NCI-H1436 treated with DMSO at 0.1 percent for 48 hours (cell line): ENCODE results near the gene CAVIN3.
"Not testable (repeated sequence)": the region's sequence is repeated elsewhere in the genome, so short reads cannot be mapped to it uniquely, and the experiment has no call there.

Experiments used
- DNase-seq: peaks from one replicate; lab custom pipeline; 2025; lab: John Stamatoyannopoulos, UW

CAVIN3 gene

DNA sequence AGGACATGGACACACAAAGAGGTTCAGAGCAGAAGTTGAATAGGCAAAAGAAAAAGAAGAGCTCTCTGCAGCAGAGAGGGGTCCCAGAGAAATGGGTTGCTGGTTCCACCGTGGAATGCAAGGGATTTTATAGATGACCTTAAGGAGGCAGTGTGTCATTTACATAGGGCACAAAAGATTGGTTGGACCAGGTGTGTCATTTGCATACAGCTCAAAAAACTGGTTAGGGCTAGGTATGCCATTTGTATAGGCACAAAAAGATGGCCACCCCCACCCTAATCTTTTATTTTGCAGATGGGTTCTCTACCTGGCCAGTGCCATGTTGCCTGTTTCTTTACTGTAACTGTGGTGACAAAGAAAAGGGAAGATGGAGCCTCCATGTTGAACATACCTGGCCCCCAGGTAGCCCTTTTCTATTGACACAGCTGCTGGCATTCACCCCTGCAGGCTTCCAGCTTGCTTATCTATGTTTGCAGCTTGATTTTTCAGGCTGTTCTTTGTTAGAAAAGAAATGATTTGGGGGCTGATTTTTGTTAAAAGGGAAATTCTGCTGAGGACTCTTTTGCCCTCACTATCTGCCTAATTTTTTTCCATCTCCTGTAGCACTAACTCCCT is 3.1 kb upstream of the CAVIN3 start:
- DNase-seq = no peak

GRCh38 chr11:6321961-6322362 is 1.7 kb upstream of the CAVIN3 start:
- no peak for DNase-seq

DNA sequence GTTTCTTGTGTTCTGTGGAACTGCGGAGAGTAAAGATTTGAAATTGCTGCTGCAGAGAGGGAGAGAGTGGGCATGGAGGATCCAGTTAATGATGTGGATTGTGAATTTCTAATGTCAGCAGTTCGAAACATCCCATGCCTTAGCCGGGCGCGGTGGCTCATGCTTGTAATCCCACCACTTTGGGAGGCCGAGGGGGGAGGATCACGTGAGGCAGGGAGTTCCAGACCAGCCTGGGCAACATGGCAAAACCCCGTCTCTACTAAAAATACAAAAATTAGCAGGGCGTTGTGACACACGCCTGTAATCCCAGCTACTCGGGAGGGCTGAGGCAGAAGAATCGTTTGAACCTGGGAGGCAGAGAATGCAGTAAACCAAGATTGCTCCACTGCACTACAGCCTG is 1.1 kb upstream of the CAVIN3 start:
- no peak for DNase-seq

DNA sequence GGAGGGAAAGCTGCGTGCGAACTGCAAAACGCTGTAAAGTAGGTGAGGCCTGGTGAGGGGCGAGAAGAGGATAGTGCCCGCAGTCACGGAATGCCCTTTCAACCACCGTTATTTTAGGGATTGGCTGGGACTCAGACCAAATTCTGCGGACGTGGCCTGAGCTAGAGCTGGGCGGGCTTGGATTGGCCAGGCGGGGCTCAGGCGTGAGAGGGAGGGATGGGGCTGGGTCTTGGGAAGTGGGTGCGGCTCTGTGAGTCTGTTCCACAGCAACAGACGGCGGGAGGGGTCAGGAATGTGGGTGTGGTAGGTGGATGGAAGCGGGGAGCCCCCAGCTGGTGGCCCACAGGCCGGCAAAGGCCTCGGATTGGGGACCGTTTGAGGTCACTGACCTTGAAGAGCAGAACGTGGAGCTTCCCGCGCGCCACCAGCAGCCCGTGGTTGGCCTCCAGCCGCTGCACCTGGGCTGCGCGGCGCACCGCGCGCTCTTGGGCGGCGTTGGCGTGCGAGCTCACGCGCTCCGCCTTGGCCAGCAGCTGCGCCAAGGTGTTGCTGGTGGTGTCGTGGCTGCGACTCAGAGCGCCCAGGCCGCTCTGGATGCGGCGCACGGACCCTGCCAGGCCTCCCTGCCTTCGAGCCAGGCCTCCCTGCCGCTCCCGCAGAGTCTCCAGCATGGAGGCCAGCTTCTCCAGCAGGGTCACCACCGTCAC is 444 bp downstream of the CAVIN3 start:
- no peak for DNase-seq

DNA sequence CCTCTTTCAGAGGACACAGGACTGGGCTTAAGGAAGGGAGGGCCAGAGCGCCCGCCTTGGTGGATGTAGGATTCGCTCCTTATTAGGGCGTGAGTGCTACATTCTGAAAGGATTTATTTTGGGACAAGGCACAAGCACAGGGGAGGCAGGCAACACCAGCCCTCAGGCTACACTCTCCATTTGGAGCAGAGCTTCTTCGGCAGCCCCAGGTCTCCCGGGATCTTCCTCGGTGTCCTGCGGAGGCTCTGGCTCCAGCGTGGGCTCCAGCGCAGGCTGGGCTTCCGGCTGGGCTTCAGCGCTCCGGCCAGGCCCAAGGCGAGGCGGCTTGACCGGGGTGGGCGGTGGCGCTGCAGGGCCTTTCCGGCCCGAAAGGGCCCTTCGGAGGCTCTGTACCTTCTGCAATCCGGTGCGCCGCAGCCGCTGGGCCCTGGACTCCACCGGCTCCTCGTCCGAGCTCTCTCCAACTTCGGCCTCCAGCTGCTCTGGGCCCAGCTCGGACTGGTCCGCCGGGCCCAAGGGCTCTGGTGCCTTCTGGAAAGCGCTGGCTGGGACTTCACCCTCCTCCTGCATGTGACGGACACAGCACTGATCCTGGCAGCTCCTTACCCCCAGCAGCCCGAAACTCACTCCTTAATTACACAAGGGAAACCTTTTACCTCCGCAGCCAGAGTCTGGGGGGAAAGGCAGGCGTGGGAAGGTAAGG is 1.1 kb downstream of the CAVIN3 start:
- DNase-seq = no peak

DNA sequence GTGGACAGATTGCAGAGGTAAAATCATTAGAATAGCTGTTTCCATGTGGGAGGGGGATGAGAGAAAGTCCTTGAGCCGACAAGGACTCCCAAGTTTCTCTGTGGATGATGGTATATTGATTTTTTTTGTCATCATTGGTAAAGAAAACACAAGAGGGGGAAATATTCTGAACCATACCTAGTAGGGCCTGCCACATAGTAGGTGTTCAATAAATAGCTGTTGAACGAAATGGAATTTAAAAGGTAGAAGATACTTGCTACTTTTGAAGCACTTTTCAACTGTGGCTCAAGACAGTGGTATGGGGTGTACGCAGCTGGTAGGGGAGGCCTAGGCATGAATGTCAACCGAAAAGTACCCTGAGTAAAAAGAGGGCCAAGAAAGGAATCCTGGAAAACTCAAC is 2.1 kb downstream of the CAVIN3 start:
- no peak for DNase-seq

DNA sequence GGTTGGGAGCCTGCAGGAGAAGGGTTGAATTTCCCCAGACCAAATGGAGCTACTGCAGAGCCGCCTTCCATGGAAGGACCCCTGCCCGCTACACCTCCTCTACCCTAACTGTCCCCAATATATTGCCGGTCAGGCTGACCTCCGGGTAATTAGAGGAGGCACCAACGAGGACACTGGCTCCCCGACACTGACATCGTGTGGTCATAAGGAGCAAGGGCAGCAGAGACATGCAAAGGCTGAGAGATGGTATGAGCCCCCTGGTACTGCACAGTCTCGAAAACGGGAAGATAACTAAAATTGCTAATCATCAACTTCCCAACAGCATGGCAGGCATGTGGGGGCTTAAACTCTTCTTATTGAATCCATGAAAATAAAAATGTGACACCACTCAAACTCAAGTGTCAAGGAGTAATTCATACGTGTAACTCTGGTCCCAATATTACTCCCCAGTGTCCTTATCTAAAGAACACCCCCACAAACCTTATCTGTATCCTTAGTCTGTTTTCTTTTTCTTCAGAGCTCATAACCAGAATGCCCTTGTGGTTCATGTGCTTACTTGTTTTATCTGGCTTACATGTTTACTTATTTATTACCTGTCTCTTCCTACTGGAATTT is 4.4 kb downstream of the CAVIN3 start:
- DNase-seq = no peak

DNA sequence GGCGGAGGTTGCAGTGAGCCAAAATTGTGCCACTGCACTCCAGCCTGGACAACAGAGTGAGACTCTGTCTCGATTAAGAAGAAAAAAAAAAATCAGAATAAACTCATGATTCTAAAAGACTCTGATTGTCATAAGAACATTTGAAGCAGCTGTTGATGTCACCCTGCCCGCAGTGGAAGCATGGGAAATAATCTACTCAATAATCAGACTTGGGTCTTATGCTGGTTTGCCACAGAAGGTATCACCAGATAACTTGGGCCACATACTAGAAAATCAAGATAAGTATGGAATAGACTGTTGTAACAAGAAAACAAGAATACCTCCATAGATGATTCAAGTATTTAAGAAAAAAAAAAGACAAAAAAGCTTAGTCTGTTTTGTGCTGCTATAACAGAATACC is 8.2 kb downstream of the CAVIN3 start:
- DNase-seq = no peak

DNA sequence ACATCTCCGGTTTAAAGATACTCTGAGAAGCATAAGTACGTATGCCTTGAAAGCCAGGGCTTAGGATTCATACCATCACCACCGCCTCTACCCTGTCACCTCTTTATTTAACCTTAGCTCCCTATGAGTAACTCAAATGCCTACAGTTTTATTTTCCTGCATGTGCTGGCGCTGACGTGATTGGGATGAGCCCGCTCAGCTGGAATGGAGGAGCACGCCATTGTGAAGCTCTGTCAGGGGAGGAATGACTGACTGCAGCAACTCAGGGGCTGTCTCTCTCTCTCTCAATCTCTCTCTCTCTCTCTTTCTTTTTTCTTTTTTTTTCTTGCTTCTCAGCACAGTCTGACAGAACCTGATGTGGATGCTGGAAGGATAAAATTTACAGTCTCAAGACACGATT is 12.4 kb downstream of the CAVIN3 start:
- no peak for DNase-seq

DNA sequence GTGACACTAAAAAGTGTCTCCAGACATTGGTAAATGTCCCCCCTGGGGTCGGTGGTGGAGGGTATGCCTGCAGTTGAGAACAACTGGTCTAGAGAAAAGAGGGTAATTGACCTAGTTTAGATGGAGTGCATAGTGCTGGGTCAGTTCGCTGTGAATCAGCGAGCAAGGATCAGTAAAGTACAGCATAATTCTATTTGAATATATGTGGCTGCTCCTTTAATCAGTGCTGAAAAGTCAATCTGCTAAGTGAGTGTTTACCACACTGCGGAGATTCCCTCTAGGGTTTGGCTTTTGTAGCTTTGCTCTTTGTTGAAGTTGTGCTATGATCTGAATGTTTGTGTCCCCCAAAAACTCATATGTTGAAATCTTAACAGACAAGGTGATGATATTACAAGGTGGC is 15.0 kb downstream of the CAVIN3 start:
- DNase-seq = no peak

DNA sequence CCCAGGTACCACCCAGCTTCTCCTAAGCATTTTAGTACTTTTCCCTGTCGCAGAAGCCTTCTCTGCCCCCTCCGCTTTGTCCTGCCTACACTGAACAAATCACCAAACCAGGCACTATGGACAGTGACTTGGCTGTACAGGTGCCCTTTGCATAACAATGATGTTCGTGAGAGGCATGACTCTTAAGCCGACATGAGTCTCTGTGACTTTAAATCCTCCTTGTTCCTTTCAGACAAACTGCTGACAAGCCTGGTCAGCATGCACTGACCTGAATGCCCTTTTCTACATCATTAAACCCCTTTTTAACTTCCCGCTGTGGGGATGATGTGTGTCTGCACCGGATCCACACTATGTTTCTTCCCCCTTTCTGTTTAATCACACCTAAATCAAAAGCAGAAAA is 16.6 kb downstream of the CAVIN3 start:
- DNase-seq = no peak

GRCh38 chr11:6301096-6301495 is 19.2 kb downstream of the CAVIN3 start:
- DNase-seq = no peak

- no peak for DNase-seq
Observed at GRCh38 chr11:6300325-6300724, 20.0 kb downstream of the CAVIN3 start.

- no peak for DNase-seq
Observed at GRCh38 chr11:6298605-6299004, 21.7 kb downstream of the CAVIN3 start.

DNA sequence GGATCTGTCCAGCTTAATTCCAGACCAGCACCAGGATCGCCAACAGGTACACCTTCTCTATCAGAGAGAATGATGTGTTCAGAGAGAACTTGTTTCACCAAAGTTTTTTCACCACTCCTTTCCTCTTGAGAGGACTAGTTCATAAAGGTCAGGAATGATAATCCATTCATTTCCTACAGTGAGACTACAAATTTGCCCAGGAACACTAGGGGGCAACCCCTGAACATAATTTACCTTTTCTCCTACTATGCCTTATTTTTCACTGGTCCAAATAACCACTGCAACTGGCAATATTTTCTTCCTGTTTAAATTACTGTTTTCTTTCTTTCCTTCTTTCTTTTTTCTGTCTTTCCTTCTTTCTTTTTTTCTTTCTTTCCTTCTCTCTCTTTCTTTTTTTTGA is 22.5 kb downstream of the CAVIN3 start:
- DNase-seq = no peak

DNA sequence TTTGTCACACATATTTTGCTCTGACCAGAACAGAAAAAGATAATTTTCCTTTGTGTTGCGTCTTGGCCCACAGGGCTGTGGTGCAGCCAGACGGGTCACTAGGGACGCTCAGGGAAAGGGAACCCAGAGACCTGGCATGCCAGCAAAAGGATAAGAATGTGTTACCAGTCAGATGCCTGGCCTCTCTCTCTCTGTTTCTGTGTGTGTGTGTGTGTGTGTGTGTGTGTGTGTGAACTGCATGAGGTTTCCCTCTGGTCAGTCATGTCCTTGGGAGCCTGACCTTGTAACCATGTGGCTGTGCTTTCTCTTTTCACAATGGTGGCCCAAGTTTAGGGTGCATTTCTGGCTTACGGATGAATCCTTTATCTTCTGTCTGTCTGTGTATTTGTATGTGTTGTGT is 35.3 kb downstream of the CAVIN3 start:
- no peak for DNase-seq

- DNase-seq = no peak
Observed at GRCh38 chr11:6284250-6284649, 36.1 kb downstream of the CAVIN3 start.

DNA sequence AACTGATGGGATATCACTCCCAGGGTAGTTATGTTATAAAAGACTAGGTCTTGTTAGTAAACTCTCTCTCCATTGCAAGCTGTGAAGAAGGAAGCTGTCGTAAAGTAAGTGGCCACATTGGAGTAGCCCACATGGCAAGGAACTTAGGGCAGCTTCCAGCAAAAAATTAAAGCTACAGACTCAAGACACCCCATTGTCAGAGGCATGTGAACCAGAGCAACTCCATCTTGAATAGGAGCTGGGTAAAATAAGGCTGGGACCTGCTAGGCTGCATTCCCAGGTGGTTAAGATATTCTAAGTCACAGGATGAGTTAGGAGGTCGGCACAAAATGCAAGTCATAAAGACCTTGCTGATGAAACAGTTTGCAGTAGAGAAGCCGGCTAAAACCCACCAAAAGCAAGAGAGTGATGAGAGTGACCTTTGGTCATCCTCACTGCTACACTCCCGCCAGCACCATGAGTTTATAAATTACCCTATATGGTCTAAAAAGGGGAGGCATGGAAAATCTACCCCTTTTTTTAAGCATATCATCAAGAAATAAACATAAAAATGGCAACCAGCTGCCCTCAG is 36.8 kb downstream of the CAVIN3 start:
- no peak for DNase-seq

DNA sequence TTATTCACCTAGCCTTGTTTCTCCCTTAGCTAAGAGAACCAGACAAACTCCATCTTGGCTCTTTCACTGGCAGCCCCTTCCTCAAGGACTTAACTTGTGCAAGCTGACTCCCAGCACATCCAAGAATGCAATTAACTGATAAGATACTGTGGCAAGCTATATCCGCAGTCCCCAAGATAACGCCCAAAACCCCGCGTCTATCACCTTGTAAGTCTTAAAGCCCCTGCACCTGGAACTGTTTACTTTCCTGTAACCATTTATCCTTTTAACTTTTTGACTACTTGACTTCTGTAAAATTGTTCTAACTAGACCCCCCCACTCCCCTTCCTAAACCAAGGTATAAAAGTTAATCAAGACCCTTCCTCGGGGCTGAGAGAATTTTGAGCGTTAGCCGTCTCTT is 39.5 kb downstream of the CAVIN3 start:
- DNase-seq = not testable (repeated sequence)

DNA sequence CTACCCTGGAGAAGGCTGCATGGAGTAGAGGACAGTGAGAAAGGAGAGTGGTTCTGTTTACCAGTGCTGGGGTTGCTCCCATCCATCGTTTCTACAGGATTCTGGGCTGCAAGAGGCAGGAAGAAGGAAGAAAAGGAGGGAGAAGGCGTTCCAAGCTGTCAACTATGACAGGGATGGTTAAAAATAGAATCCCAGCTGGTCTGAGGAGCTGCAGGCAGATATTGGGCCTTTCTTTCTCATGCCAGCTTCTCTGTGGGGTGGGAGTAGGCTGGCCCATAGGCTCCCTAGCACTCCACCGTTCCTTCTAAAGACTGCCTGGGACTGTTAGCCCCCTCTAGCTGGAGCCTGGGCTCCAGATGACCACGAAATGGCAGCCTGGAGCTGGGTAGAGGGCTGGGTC is 47.1 kb downstream of the CAVIN3 start:
- no peak for DNase-seq

- no peak for DNase-seq
Observed at GRCh38 chr11:6271598-6271997, 48.7 kb downstream of the CAVIN3 start.

GRCh38 chr11:6270584-6271246 is 49.6 kb downstream of the CAVIN3 start:
- DNase-seq = no peak
